ENCODE data around the gene CCDC126.

GRCh38 chr7:23590529-23590928 lies 6.7 kb upstream of the CCDC126 start:
- no peak for TF ChIP-seq CTCF (IDR thresholded peaks at IDR 0.05)
- no peak for TF ChIP-seq POLR2A (IDR thresholded peaks at IDR 0.05)
